K562 (cell line): ENCODE results near the gene AGMO. TPM values are rescaled to one million over a fixed set of nuclear protein-coding genes. Genes with fewer than 3 reads are reported as not detected.

Experiments used
- ATAC-seq: fragments of 200-7000 bp; cut with Tn5 transposase; 3 replicates; pipeline ENCODE4 v1.9.1; 2020; ENCODE audit warnings: moderate library complexity
- BruUV-seq: library from RNA; stranded (reverse); fragments of 400-500 nt; replicated peaks from 2 replicates; lab custom pipeline; 2021; lab: Mats Ljungman, UMichigan
- CTCF ChIA-PET: fragments of 300-600 bp; formaldehyde crosslinking; extraction: SDS; loops from one replicate; lab custom pipeline; 2021; ENCODE audit warnings: low intra/inter-chr PET ratio; lab: Yijun Ruan, JAX
- POLR2A ChIA-PET: fragments of 300-600, 350-650 bp; sonication (Branson Sonifier 250); formaldehyde crosslinking; extraction: SDS; loops from one replicate; lab custom pipeline; 2021; ENCODE audit warnings: antibody characterized with exemption, inconsistent platforms; lab: Yijun Ruan, JAX
- DNase-seq, 4 experiments: peaks; one replicate each; pipeline versions ENCODE4 v3.0.0 to v3.0.0-alpha.2; 2011 to 2018; ENCODE audit warnings: low spot score in 3 of 4, mixed read lengths in 3 of 4; ENCODE audit errors: extremely low read depth in 1 of 4
- FAIRE-seq: peaks from 2 replicates; lab custom pipeline; 2011; peaks lifted over from hg19 to GRCh38; lab: Jason Lieb, UNC
- H2AFZ ChIP-seq: 2 replicates; pipeline ENCODE4 v1.6.0; 2011; ENCODE audit warnings: low read depth, low read length, control low read depth, inconsistent platforms
- H3K27ac ChIP-seq: fragments of 200-600 bp; 3 replicates; pipeline ENCODE4 v1.8.0; 2011; ENCODE audit warnings: low read depth, mild to moderate bottlenecking, control low read depth, inconsistent platforms, low read length, moderate library complexity, mixed read lengths; ENCODE audit errors: extremely low read depth
- H3K27me3 ChIP-seq, 2 experiments: fragments of 300-600 bp in 1 of 2; 2 replicates in 1 of 2; 3 replicates in 1 of 2; pipeline versions ENCODE4 v1.6.0 to v1.8.0; 2011; ENCODE audit warnings: inconsistent platforms in 2 of 2, low read length in 2 of 2, mild to moderate bottlenecking in 1 of 2, mixed read lengths in 1 of 2, moderate library complexity in 1 of 2; ENCODE audit not compliant: control insufficient read depth in 2 of 2, insufficient read depth in 2 of 2
- H3K36me3 ChIP-seq: fragments of 300-600 bp; 3 replicates; pipeline ENCODE4 v1.8.0; 2011; ENCODE audit warnings: mild to moderate bottlenecking, low read length, inconsistent platforms; ENCODE audit not compliant: control insufficient read depth, insufficient read depth
- H3K4me1 ChIP-seq, 2 experiments: fragments of 200-600 bp in 1 of 2; replicated peaks in 1 of 2; 2 replicates in 1 of 2; 3 replicates in 1 of 2; pipeline versions ENCODE4 v1.5.1 to v1.8.0; 2011; ENCODE audit warnings: inconsistent platforms in 2 of 2, low read length in 2 of 2, mild to moderate bottlenecking in 1 of 2, mixed read lengths in 1 of 2, moderate library complexity in 1 of 2; ENCODE audit not compliant: control insufficient read depth in 2 of 2, insufficient read depth in 2 of 2
- H3K4me2 ChIP-seq: 2 replicates; pipeline ENCODE4 v1.6.1; 2011; ENCODE audit warnings: low read length, control low read depth, inconsistent platforms, mixed read lengths; ENCODE audit not compliant: insufficient read depth
- H3K4me3 ChIP-seq: fragments of 200-600 bp; sonication (generic), shearing (Covaris generic); 2 replicates; pipeline ENCODE4 v1.5.1; 2016; ENCODE audit warnings: control low read depth, inconsistent platforms
- H3K79me2 ChIP-seq: fragments of 200-600 bp; 3 replicates; pipeline ENCODE4 v1.8.0; 2011; ENCODE audit warnings: low read length, inconsistent platforms; ENCODE audit not compliant: control insufficient read depth, insufficient read depth
- H3K9ac ChIP-seq, 2 experiments: 2 replicates each; pipeline versions ENCODE4 v1.6.0 to v1.6.1; 2011; ENCODE audit warnings: low read depth in 2 of 2, low read length in 2 of 2, control low read depth in 1 of 2, inconsistent platforms in 1 of 2, mild to moderate bottlenecking in 1 of 2, mixed read lengths in 1 of 2; ENCODE audit not compliant: insufficient read depth in 1 of 2
- H3K9me1 ChIP-seq: one replicate; pipeline ENCODE4 v1.6.0; 2011; ENCODE audit warnings: inconsistent platforms, mild to moderate bottlenecking, low read length, moderate library complexity; ENCODE audit not compliant: control insufficient read depth, insufficient read depth
- H3K9me3 ChIP-seq: replicated peaks from 2 replicates; pipeline ENCODE4 v1.5.1; 2011; ENCODE audit warnings: low read depth, low read length, inconsistent platforms; ENCODE audit not compliant: control insufficient read depth, insufficient read depth
- H4K20me1 ChIP-seq: replicated peaks from 2 replicates; pipeline ENCODE4 v1.6.1; 2011; ENCODE audit warnings: low read length, inconsistent platforms, mixed read lengths; ENCODE audit not compliant: control insufficient read depth, insufficient read depth
- BRF1 ChIP-seq: IDR thresholded peaks from 3 replicates; pipeline ENCODE4 v1.6.1; 2011; ENCODE audit warnings: borderline replicate concordance, mild to moderate bottlenecking; ENCODE audit not compliant: insufficient read length; ENCODE audit errors: extremely low read depth
- CBX5 ChIP-seq: IDR thresholded peaks from 2 replicates; pipeline ENCODE4 v1.6.1; 2014; ENCODE audit warnings: low read depth, borderline replicate concordance
- HMGN3 ChIP-seq: IDR thresholded peaks from 2 replicates; pipeline ENCODE4 v1.6.1; 2011; ENCODE audit warnings: borderline replicate concordance, low read depth, mild to moderate bottlenecking, mixed read lengths, low read length; ENCODE audit not compliant: insufficient read length; ENCODE audit errors: extremely low read depth
- KLF16 ChIP-seq: IDR thresholded peaks from 2 replicates; pipeline ENCODE4 v1.6.1; 2016; ENCODE audit warnings: antibody characterized with exemption
- MXI1 ChIP-seq: IDR thresholded peaks from 2 replicates; pipeline ENCODE4 v1.6.1; 2011; ENCODE audit warnings: low read depth, mild to moderate bottlenecking, improper control_type of control experiment, low read length
- RBM25 ChIP-seq: fragments of 200-400 bp; formaldehyde crosslinking; IDR thresholded peaks from 2 replicates; pipeline ENCODE4 v1.6.1; 2018; ENCODE audit warnings: low read length, low read depth, moderate library complexity; ENCODE audit not compliant: severe bottlenecking
- SMARCA4 ChIP-seq: fragments of 450-650 bp; IDR thresholded peaks from 2 replicates; pipeline ENCODE4 v1.6.1; 2016
- SMARCC2 ChIP-seq: fragments of 450-650 bp; IDR thresholded peaks from 2 replicates; pipeline ENCODE4 v1.6.1; 2017; ENCODE audit warnings: antibody characterized with exemption, moderate library complexity, mild to moderate bottlenecking, low read depth
- SRSF7 ChIP-seq: fragments of 200-400 bp; formaldehyde crosslinking; optimal IDR thresholded peaks from 2 replicates; pipeline ENCODE3; 2017; ENCODE audit warnings: mild to moderate bottlenecking, low read depth, low read length
- TEAD1 ChIP-seq, 2 experiments: fragments of 450-650 bp in 1 of 2; sonication (generic) in 1 of 2; formaldehyde crosslinking; IDR thresholded peaks; 2 replicates each; pipeline versions ENCODE4 v1.4.0 to v1.8.0; 2020 to 2022; ENCODE audit warnings: mild to moderate bottlenecking in 2 of 2, missing genetic modification reagents in 1 of 2
- XRCC4 ChIP-seq: IDR thresholded peaks from one replicate; pipeline ENCODE4 v1.6.1; 2011; ENCODE audit not compliant: insufficient read depth, insufficient read length; ENCODE audit errors: extremely low read depth
- ZNF76 ChIP-seq: fragments of 250-450 bp; sonication (Bioruptor Pico); IDR thresholded peaks from 2 replicates; pipeline ENCODE4 v1.4.0; 2020; ENCODE audit warnings: mild to moderate bottlenecking, moderate library complexity, borderline replicate concordance
- WGBS: fragments of 100-300 bp; shearing (Covaris generic); methylation state at CpG from one replicate; pipeline ENCODE4 v1.1.6; 2016; ENCODE audit warnings: low coverage, mixed read lengths; ENCODE audit not compliant: insufficient coverage; ENCODE audit errors: missing lambda C conversion rate; 5-methylcytosine and 5-hydroxymethylcytosine counted together
- in situ Hi-C: fragments of 300-500 bp; cut with MboI; formaldehyde crosslinking; loops from 4 replicates; pipeline ENCODE4 v1.15.0; 2018; ENCODE audit warnings: inconsistent platforms, mixed read lengths
- intact Hi-C: fragments of 100-400 bp; cut with micrococcal nuclease; formaldehyde crosslinking; loops from 2 replicates; pipeline ENCODE4 v1.14.2; 2022
- polyA plus RNA-seq, 8 experiments: library from polyadenylated mRNA; depleted of rRNA in 4 of 8; stranded (reverse) in 5 of 8; unstranded in 3 of 8; fragments of >200 nt; fragmentation: Nextera tagmentation in 2 of 8; fragmentation: Illumina TruSeq in 1 of 8; extraction: Ambion mirVana in 2 of 8; extraction: Trizol in 1 of 8; gene quantifications; 2 replicates each; pipeline versions ENCODE4 v1.2.1 to v1.2.3, GENCODE V29; 2011 to 2014; ENCODE audit warnings: inconsistent platforms in 1 of 8, missing spikeins in 1 of 8
- total RNA-seq, 7 experiments: library from RNA; depleted of rRNA in 6 of 7; stranded (reverse); fragments of >200 nt in 6 of 7; fragmentation: Illumina TruSeq in 2 of 7; extraction: Trizol in 2 of 7; gene quantifications; 2 replicates each; pipeline versions ENCODE4 v1.2.1 to v1.2.3, GENCODE V29; 2011 to 2021; ENCODE audit warnings: low replicate concordance in 1 of 7
- TF ChIP-seq, protein P1 (sequence below), 3 experiments: fragments of 200-800 bp in 1 of 3; sonication (Bioruptor generic) in 1 of 3; sonication (generic) in 1 of 3; formaldehyde crosslinking in 1 of 3; IDR thresholded peaks; 2 replicates each; pipeline versions ENCODE4 v1.6.1 to v1.8.0; 2016 to 2022; ENCODE audit warnings: mild to moderate bottlenecking in 2 of 3, missing compliant biosample characterization in 2 of 3, missing genetic modification characterization in 2 of 3, missing genetic modification reagents in 1 of 3
- TF ChIP-seq, protein P2 (sequence below): fragments of 450-650 bp; formaldehyde crosslinking; IDR thresholded peaks from 2 replicates; pipeline ENCODE4 v1.4.0; 2020; ENCODE audit warnings: mild to moderate bottlenecking, mixed read lengths
- TF ChIP-seq, protein P3 (sequence below): fragments of 200-800 bp; sonication (Bioruptor generic); IDR thresholded peaks from 2 replicates; pipeline ENCODE4 v1.6.1; 2016; ENCODE audit warnings: missing genetic modification characterization, missing compliant biosample characterization

The AGMO gene
- total and polyA plus RNA-seq, 9 of the 15 experiments (the other 6 are each of a cell fraction or from before 2014, with no cell fraction given) = 0.30 to 1.4 (median 0.69) TPM; not detected in 1

DNA sequence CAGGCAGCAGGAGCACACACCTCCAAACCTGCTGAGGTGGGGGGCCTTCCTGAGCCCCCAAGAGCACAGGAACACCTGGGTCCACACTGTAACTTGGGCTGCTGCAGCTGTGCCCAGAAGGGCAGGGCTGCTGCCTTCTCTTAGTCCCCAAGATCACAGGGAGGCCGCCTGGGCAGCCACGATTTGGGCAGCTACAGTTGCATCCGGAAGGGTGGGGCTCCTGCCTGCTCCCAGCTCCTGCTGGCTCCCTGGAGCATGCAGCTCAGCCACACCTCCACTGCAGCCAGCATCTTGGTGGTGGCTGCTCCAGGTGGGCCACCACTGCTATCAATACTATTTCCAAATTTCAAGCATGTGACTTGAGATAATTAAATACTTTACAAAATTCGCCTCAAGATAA is 38.5 kb upstream of the AGMO start:
- no peaks in the 10 kb centered on the region for H3K27me3 ChIP-seq
- H2AFZ ChIP-seq = no peak overlapping the region
- ATAC-seq (no peak), FAIRE-seq (no peak), DNase-seq (no peak)
- 0% methylated on average over 4 of the region's 4 CpGs for WGBS
- in situ Hi-C loops = no loop called here
- H3K27ac ChIP-seq = no peak overlapping the region
- no peaks in the 10 kb centered on the region for H3K9me1 ChIP-seq
- no peak overlapping the region for H3K4me2 ChIP-seq
- no peak overlapping the region for H3K4me3 ChIP-seq
- no TSS peak for BruUV-seq
- ChIA-PET POLR2A (no interaction called here), CTCF (no interaction called here)
- no peaks in the 10 kb centered on the region for H4K20me1 ChIP-seq
- H3K4me1 ChIP-seq = no peaks in the 10 kb centered on the region
- no peaks in the 10 kb centered on the region for H3K36me3 ChIP-seq
- H3K9me3 ChIP-seq = no peaks in the 10 kb centered on the region; the same call in 1 of the 2 replicates
- H3K79me2 ChIP-seq = no peaks in the 10 kb centered on the region
- intact Hi-C loops = loop anchor here (10.0 kb wide), 1 partner anchor 465 kb away; no protein-coding TSS in a partner anchor
- H3K9ac ChIP-seq = no peak overlapping the region
- TF ChIP-seq SRSF7 (no peak), BRF1 (no peak), KLF16 (no peak), HMGN3 (no peak), ZNF76 (CRISPR knock-in tag) (no peak), SMARCA4 (no peak), TEAD1 (CRISPR knock-in tag; IDR thresholded peaks at IDR 0.05) (no peak), XRCC4 (no peak), MXI1 (no peak), CBX5 (no peak), SMARCC2 (no peak), RBM25 (no peak)
- TF ChIP-seq, protein P1, sequence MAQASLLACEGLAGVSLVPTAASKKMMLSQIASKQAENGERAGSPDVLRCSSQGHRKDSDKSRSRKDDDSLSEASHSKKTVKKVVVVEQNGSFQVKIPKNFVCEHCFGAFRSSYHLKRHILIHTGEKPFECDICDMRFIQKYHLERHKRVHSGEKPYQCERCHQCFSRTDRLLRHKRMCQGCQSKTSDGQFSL (CRISPR knock-in tag; IDR thresholded peaks at IDR 0.05) = no peak
- TF ChIP-seq, protein P1 (tag; IDR thresholded peaks at IDR 0.05) = no peak
- TF ChIP-seq, protein P2, sequence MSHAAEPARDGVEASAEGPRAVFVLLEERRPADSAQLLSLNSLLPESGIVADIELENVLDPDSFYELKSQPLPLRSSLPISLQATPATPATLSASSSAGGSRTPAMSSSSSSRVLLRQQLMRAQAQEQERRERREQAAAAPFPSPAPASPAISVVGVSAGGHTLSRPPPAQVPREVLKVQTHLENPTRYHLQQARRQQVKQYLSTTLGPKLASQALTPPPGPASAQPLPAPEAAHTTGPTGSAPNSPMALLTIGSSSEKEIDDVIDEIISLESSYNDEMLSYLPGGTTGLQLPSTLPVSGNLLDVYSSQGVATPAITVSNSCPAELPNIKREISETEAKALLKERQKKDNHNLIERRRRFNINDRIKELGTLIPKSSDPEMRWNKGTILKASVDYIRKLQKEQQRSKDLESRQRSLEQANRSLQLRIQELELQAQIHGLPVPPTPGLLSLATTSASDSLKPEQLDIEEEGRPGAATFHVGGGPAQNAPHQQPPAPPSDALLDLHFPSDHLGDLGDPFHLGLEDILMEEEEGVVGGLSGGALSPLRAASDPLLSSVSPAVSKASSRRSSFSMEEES (CRISPR knock-in tag) = no peak
- TF ChIP-seq, protein P3, sequence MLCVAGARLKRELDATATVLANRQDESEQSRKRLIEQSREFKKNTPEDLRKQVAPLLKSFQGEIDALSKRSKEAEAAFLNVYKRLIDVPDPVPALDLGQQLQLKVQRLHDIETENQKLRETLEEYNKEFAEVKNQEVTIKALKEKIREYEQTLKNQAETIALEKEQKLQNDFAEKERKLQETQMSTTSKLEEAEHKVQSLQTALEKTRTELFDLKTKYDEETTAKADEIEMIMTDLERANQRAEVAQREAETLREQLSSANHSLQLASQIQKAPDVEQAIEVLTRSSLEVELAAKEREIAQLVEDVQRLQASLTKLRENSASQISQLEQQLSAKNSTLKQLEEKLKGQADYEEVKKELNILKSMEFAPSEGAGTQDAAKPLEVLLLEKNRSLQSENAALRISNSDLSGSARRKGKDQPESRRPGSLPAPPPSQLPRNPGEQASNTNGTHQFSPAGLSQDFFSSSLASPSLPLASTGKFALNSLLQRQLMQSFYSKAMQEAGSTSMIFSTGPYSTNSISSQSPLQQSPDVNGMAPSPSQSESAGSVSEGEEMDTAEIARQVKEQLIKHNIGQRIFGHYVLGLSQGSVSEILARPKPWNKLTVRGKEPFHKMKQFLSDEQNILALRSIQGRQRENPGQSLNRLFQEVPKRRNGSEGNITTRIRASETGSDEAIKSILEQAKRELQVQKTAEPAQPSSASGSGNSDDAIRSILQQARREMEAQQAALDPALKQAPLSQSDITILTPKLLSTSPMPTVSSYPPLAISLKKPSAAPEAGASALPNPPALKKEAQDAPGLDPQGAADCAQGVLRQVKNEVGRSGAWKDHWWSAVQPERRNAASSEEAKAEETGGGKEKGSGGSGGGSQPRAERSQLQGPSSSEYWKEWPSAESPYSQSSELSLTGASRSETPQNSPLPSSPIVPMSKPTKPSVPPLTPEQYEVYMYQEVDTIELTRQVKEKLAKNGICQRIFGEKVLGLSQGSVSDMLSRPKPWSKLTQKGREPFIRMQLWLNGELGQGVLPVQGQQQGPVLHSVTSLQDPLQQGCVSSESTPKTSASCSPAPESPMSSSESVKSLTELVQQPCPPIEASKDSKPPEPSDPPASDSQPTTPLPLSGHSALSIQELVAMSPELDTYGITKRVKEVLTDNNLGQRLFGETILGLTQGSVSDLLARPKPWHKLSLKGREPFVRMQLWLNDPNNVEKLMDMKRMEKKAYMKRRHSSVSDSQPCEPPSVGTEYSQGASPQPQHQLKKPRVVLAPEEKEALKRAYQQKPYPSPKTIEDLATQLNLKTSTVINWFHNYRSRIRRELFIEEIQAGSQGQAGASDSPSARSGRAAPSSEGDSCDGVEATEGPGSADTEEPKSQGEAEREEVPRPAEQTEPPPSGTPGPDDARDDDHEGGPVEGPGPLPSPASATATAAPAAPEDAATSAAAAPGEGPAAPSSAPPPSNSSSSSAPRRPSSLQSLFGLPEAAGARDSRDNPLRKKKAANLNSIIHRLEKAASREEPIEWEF (CRISPR knock-in tag) = no peak
